Retinal pigment epithelial cell (primary cell): ENCODE data around the gene TRPC4.
"Not testable (repeated sequence)": the region's sequence is repeated elsewhere in the genome, so short reads cannot be mapped to it uniquely, and the experiment has no call there.

Source experiments
- DNase-seq: peaks from one replicate; pipeline ENCODE4 v3.0.0-alpha.2; 2010; ENCODE audit warnings: low read depth
- H3K4me3 ChIP-seq: 2 replicates; pipeline ENCODE4 v1.5.1; 2011; ENCODE audit warnings: mild to moderate bottlenecking, low read length, control low read depth, moderate library complexity
- TF ChIP-seq, protein P1 (sequence below): conservative IDR thresholded peaks from 2 replicates; pipeline ENCODE4 v1.5.1; 2011; ENCODE audit warnings: low read depth, low read length, control low read depth, inconsistent platforms

Gene TRPC4

GRCh38 chr13:37863708-37864107 is 5.9 kb downstream of the TRPC4 start:
- no peak overlapping the region for H3K4me3 ChIP-seq
- TF ChIP-seq, protein P1, sequence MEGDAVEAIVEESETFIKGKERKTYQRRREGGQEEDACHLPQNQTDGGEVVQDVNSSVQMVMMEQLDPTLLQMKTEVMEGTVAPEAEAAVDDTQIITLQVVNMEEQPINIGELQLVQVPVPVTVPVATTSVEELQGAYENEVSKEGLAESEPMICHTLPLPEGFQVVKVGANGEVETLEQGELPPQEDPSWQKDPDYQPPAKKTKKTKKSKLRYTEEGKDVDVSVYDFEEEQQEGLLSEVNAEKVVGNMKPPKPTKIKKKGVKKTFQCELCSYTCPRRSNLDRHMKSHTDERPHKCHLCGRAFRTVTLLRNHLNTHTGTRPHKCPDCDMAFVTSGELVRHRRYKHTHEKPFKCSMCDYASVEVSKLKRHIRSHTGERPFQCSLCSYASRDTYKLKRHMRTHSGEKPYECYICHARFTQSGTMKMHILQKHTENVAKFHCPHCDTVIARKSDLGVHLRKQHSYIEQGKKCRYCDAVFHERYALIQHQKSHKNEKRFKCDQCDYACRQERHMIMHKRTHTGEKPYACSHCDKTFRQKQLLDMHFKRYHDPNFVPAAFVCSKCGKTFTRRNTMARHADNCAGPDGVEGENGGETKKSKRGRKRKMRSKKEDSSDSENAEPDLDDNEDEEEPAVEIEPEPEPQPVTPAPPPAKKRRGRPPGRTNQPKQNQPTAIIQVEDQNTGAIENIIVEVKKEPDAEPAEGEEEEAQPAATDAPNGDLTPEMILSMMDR, result no peak
- no peak for DNase-seq

DNA sequence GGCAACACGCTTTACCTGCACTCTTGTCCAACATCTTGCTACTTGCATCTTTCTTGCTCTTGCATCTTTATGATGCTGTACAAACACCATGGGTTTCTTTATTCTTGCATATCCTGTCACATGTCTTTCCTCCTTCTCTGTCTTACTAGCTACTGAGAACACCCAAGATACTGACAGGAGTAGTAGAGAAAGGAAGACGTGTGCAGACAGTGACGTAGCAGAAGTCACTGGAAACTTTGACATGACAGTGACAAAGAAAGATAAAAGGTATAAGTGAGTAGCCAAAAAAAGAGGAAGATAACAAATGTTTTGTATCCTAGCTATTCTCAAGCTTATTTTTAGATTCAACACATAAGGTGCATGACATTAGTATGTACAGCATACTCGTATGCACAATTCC is 34.2 kb downstream of the TRPC4 start:
- H3K4me3 ChIP-seq, result no peak overlapping the region
- no peak for DNase-seq
- TF ChIP-seq, protein P1, result no peak

DNA sequence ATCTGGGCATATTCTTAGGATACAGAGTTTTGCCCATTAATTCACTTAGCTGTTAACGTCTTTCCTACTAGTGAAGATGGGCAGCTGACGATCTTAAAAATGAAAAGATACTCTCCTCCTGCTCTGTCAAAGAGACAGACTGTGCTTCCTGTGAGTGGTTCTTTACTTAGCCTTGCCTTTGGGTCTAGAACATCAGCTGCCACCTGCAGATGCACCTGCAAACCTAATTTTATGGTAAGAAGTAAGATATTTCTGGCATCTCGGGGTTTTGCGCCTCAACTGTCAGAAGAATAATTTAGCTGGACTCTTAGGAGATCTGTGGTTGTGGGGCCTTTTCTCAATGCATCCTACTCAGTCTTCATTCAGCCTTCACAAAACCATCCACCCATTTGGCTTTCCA is 36.2 kb downstream of the TRPC4 start:
- TF ChIP-seq, protein P1, result no peak
- no peak overlapping the region for H3K4me3 ChIP-seq
- no peak for DNase-seq

GRCh38 chr13:37816276-37816675 is 53.3 kb downstream of the TRPC4 start:
- TF ChIP-seq, protein P1, result no peak
- no peak for DNase-seq
- H3K4me3 ChIP-seq, result no peak overlapping the region

GRCh38 chr13:37811441-37811840 is 58.1 kb downstream of the TRPC4 start:
- DNase-seq, result no peak
- TF ChIP-seq, protein P1, result no peak
- H3K4me3 ChIP-seq, result no peak overlapping the region

DNA sequence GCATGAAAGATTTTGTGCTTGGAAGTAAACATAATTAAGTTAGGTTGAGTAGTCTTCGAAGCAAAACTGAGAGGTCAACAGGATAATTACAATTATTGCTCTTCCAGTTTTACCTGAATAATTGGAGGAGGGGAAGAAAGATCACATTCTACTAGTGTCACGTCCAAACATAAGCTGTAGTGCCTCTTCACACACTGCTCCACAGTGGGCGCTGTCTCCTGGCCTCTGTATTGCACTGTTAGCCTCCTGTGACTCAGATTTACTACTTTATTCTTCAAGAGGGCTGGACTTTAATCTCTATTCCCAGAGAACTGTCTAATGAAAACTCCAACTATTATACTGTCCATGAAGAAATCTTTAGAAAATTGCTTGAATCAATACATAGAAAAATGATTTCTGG is 62.9 kb downstream of the TRPC4 start:
- no peak overlapping the region for H3K4me3 ChIP-seq
- TF ChIP-seq, protein P1, result no peak
- DNase-seq, result no peak

- no peak for DNase-seq
- no peak overlapping the region for H3K4me3 ChIP-seq
- TF ChIP-seq, protein P1, result no peak
These were observed 71.9 kb downstream of the TRPC4 start for GRCh38 chr13:37797631-37798030.

- DNase-seq, H3K4me3 ChIP-seq: not testable (repeated sequence)
These were observed 72.8 kb downstream of the TRPC4 start for GRCh38 chr13:37796795-37797194.
